Transverse colon (tissue), 4 donors: Measurements from ENCODE around the gene AKAP6.

Source experiments
- EP300 ChIP-seq: sonication (generic); formaldehyde crosslinking; IDR thresholded peaks from one replicate; pipeline ENCODE4 v1.6.1; 2017; ENCODE audit warnings: antibody characterized with exemption, low read depth
- POLR2AphosphoS5 ChIP-seq, 3 donors: sonication (generic); formaldehyde crosslinking; IDR thresholded peaks; one replicate each; pipeline ENCODE4 v1.6.1; 2016; ENCODE audit warnings: antibody characterized with exemption in 3 of 3
- TF ChIP-seq, protein P1 (sequence below), 5 experiments: fragments of 200-600 bp in 3 of 5; fragments of 450-650 bp in 2 of 5; sonication (generic) in 3 of 5; IDR thresholded peaks; 1 replicate in 2 of 5; 2 replicates in 3 of 5; pipeline ENCODE4 v1.5.1; 2016 to 2017; ENCODE audit warnings: antibody characterized with exemption in 5 of 5, inconsistent platforms in 3 of 5, mild to moderate bottlenecking in 2 of 5, moderate library complexity in 1 of 5

DNA sequence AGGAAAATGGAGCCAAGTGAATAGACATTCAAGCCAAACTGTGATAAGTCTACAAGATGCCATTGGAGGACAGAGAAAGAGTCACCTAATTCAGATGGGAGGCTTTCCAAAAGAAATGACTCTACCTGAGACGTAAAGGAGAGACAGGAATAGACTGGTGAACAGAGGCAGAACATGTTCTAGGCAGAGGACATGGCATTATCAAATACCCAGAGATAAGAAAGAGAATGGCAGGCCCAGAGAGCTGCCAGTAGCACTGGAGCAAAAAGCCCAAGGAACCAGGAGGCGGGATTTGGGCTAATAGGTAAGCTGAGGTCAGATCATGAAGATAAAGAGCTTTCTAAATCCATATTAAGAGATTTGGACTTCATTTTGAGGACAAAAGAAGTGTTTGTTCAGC is 207.1 kb downstream of the AKAP6 start:
- TF ChIP-seq, protein P1, sequence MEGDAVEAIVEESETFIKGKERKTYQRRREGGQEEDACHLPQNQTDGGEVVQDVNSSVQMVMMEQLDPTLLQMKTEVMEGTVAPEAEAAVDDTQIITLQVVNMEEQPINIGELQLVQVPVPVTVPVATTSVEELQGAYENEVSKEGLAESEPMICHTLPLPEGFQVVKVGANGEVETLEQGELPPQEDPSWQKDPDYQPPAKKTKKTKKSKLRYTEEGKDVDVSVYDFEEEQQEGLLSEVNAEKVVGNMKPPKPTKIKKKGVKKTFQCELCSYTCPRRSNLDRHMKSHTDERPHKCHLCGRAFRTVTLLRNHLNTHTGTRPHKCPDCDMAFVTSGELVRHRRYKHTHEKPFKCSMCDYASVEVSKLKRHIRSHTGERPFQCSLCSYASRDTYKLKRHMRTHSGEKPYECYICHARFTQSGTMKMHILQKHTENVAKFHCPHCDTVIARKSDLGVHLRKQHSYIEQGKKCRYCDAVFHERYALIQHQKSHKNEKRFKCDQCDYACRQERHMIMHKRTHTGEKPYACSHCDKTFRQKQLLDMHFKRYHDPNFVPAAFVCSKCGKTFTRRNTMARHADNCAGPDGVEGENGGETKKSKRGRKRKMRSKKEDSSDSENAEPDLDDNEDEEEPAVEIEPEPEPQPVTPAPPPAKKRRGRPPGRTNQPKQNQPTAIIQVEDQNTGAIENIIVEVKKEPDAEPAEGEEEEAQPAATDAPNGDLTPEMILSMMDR (IDR thresholded peaks at IDR 0.05), result no peak
- TF ChIP-seq POLR2AphosphoS5 (IDR thresholded peaks at IDR 0.05), result no peak
- no peak for TF ChIP-seq EP300
